ENCODE results near the gene ADI1.
"Not testable (repeated sequence)": the region's sequence is repeated elsewhere in the genome, so short reads cannot be mapped to it uniquely, and the experiment has no call there.

Gene ADI1

GRCh38 chr2:3464401-3465005, 54.8 kb downstream of the ADI1 start:
- DNase-seq (ENCODE audit: low read depth in 1 of 2, low spot score in 1 of 2), result no peak

- no peak for DNase-seq (ENCODE audit: low read depth in 1 of 2, low spot score in 1 of 2)
Observed at GRCh38 chr2:3463944-3464343, 55.4 kb downstream of the ADI1 start.

DNA sequence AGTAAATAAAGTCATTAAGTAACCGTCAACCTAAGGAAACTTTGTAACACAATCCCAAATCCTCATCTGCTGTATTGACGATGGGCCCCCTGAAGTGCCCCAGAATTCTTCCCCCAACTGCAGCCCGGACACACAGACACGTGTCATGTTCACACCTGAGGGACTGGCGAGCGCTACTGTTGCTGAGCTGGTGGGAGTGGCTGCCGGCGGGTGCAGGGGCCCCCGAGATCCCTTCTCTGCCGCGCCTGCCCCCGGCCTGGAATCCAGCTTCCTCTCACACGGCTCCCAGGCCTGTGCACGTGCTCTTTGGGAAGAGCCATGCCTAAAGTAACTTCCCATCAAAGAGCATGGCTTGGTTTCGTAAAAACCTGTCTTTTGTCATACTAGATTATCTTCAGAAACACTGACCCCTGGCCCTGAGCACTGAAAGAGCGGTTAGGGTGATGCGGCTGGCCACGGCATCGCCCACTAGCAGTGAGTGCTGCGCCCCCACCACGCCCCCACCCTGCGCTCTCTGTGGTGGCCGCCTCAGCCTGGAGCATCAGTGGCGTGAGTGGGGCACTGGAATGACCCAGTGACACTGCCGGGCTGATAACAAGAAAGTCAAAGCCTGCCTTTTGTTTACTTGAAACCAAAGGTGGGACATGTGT, 56.0 kb downstream of the ADI1 start:
- no peak for DNase-seq (ENCODE audit: low read depth in 1 of 2, low spot score in 1 of 2)

DNA sequence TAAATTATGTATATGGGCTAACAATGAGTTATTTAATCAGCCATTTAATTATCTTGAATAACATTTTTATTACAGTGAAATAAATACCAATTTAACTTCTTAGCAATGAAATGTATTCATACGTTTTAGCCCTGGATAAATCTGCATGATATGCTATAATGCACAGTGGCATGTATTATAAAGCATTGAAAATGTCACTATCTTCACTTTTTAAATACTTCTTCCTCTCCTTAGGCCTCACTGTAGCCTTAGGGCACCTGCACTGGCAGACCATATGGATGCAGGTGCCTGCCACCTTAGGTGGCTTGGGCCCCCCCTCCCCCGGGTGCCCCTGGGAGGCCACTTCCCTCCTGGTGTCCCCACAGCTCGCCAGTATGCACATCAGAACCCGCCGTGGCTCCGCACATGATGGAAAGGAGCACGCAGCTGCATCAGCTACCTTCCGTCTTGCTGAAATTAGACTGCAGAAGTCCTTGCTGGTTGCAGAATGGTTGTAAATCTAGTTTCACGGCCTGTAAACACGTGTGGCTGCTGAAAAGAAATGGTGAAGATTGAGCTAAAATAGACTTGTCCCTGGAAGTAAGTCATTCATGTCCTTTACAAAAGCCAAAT, 56.7 kb downstream of the ADI1 start:
- no peak for DNase-seq (ENCODE audit: low read depth in 1 of 2, low spot score in 1 of 2)

GRCh38 chr2:3461801-3462492, 57.4 kb downstream of the ADI1 start:
- peak in 1 of 2 donors; percentile 33 for DNase-seq (ENCODE audit: low read depth in 1 of 2, low spot score in 1 of 2)

GRCh38 chr2:3460831-3461800, 58.2 kb downstream of the ADI1 start:
- no peak for DNase-seq (ENCODE audit: low read depth in 1 of 2, low spot score in 1 of 2)

DNA sequence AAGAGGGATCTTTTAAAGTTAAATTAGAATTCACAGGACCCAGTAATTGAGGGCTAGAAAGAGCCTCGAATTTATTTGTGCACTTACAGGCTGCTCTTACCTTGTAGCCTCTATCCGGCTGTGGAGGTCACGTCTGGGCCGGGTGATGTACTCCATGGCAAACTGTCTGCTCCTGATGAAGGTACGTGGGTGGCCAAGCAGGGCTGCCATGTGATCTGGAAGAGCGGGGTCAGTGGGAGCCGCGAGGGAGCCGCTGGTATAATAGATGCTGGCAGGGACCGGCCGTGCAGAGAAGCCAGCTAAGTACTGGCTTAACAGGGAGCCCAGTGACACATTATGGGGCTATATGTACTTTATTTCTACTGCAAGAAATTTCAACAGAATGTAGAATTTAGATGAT, 59.2 kb downstream of the ADI1 start:
- no peak for DNase-seq (ENCODE audit: low read depth in 1 of 2, low spot score in 1 of 2)

DNA sequence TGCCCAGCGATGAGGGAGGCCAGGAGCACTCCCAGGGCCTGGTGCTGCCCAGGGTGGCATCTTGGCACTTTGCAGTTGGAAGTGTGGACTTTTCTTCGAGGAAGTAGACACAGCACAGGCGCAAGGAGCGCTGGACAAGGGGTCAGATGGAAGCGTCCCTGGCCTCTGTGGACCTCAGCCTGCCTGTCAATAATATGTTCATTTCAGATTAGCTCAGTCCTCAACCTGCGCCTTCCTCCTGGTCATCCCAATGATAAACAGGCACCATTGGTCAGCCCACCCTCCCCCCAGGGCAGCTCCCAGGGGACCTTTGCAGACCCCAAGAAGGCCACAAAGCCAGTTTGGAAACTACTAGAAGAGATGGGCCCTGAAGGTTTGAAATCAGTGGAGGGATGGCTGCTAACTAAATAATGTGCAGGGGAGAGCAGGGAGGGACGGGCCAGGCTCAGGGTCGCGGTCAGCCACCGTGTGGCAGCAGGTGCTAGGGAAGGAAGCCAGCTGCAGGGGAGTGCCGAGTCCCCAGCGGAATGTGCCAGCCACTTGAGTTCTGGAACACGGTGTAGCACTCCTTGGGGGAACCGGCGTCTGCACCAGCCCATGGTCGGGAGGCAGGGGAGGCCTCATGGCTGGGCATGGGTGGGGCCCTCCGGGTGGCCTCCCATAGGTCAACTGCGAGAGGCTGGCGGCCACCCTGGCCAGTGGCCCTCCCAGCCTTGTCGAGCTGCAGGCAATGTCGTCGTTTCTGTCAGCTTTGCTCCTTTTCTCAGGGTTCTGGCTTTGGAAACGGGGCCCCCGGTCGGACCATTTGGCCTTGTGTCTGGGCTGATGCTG, 59.9 kb downstream of the ADI1 start:
- no peak for DNase-seq (ENCODE audit: low read depth in 1 of 2, low spot score in 1 of 2)

- no peak for DNase-seq (ENCODE audit: low read depth in 1 of 2, low spot score in 1 of 2)
Observed at GRCh38 chr2:3458396-3459184, 60.7 kb downstream of the ADI1 start.

DNA sequence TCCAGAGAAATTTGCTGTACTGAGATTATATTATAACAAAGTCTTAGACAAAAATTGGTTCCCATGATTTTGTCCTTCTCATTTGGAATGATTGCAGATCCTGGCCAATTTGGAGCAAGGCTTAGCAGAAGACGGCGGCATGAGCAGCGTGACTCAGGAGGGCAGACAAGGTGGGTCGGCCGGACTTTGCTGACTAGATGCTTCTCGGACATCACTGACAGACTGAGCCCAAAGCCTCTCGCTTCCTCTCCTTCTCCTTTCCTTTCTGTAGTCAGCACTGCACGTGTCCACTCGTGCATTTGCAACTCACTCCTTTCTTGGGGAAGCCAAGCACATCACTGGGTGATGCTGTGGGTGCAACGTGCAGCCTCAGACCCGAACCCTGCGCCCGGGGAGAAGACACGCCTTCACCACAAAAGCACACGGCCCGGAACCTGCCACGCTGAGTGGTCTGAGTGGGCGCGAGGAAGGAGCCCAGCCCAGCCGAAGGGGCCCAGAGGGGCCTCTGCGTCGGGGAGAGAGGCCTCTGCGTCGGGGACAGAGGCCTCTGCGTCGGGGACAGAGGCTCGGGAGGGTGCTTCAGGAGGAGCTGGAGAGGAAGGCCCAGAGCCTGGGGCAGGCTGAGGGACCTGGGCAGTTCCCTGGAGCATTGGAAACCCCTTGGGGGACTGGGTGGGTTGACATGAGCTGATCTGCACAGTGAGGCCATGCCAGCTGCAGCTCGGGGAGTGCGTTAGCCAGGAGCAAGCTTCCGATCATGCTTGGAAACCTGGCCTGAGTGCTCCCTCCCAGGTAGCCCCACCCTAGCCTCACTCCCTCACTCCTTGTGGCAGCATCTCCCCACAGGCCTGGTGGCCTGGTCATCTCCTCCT, 61.6 kb downstream of the ADI1 start:
- no peak for DNase-seq (ENCODE audit: low read depth in 1 of 2, low spot score in 1 of 2)

DNA sequence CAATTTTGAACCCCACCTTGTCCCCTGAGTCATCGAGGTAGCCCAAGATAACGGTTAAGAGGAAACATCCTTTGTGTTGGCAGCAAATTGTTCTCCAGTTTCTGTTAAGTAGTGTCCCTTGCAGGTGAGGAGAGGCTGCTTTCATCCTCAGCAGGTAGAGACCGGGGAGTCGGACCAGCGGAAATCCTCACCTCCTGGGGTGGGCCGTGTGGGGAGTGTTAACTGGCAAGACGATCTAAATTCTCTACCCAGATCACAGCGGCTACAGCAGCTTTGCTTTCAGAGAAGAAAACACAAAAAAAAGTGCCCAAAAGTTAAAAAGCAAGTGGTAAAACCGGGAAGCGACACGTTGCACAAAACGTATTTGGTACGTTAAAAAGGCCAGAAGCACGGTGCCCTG, 63.2 kb downstream of the ADI1 start:
- DNase-seq (ENCODE audit: low read depth in 1 of 2, low spot score in 1 of 2), result no peak

GRCh38 chr2:3454802-3455201, 64.5 kb downstream of the ADI1 start:
- no peak for DNase-seq (ENCODE audit: low read depth in 1 of 2, low spot score in 1 of 2)

- DNase-seq (ENCODE audit: low read depth in 1 of 2, low spot score in 1 of 2), result not testable (repeated sequence)
Observed at GRCh38 chr2:3454005-3454404, 65.3 kb downstream of the ADI1 start.

GRCh38 chr2:3453190-3453999, 65.9 kb downstream of the ADI1 start:
- no peak for DNase-seq (ENCODE audit: low read depth in 1 of 2, low spot score in 1 of 2)

GRCh38 chr2:3451926-3452671, 67.2 kb downstream of the ADI1 start:
- no peak for DNase-seq (ENCODE audit: low read depth in 1 of 2, low spot score in 1 of 2)

- DNase-seq (ENCODE audit: low read depth in 1 of 2, low spot score in 1 of 2), result no peak
Observed at GRCh38 chr2:3451169-3451568, 68.2 kb downstream of the ADI1 start.

All from activated CD4-positive, alpha-beta T cell treated with anti-CD3 and anti-CD28 coated beads, Interleukin-2, amount 50 U/mL, for 24 hours (primary cell).